ENCODE data around the gene LRP2BP. TPM values are rescaled to one million over a fixed set of nuclear protein-coding genes. Genes with fewer than 3 reads are reported as not detected.

LRP2BP gene
- polyA plus RNA-seq, 1 donor (not counting 4 experiments of a cell fraction or from before 2014, with no cell fraction given), result 0.22 TPM

- peaks cover 11% of the 10 kb centered on the region for H3K4me1 ChIP-seq (ENCODE audit: control insufficient read depth, extremely low read depth, insufficient read depth, low read length)
- no peak overlapping the region for H2AFZ ChIP-seq (ENCODE audit: control insufficient read depth, low read length)
- no peak overlapping the region for H3K9ac ChIP-seq (ENCODE audit: control insufficient read depth, extremely low read depth, insufficient read depth, low read length)
- FAIRE-seq, result no peak
- no peak overlapping the region for H3K4me2 ChIP-seq (ENCODE audit: control insufficient read depth, extremely low read depth, insufficient read depth, low read depth, low read length)
- no peaks in the 10 kb centered on the region for H4K20me1 ChIP-seq (ENCODE audit: control insufficient read depth, extremely low read depth, insufficient read depth, low read length)
- no peak overlapping the region for H3K4me3 ChIP-seq (ENCODE audit: control insufficient read depth in 2 of 3, extremely low read depth in 1 of 3, insufficient read depth in 2 of 3, low read depth in 1 of 3, low read length in 3 of 3)
- H3K9me3 ChIP-seq (ENCODE audit: control insufficient read depth, low read depth, low read length), result no peaks in the 10 kb centered on the region
- no peaks in the 10 kb centered on the region for H3K79me2 ChIP-seq (ENCODE audit: control insufficient read depth, insufficient read depth, low read length)
- dilution Hi-C loops (cut with MboI; ENCODE audit: extremely low pct_ligation_motif_present, low sequenced_read_pairs), result no loop called here
- no peak for DNase-seq (ENCODE audit: low read depth, low spot score)
- H3K36me3 ChIP-seq (ENCODE audit: control insufficient read depth in 2 of 2, extremely low read depth in 1 of 2, insufficient read depth in 2 of 2, low read length in 2 of 2), result no peaks in the 10 kb centered on the region
- no peaks in the 10 kb centered on the region for H3K9me1 ChIP-seq (ENCODE audit: control insufficient read depth, extremely low read depth, insufficient read depth, low read length)
- no peak overlapping the region for H3K27ac ChIP-seq (ENCODE audit: control insufficient read depth, insufficient read depth, low read length)
- H3K27me3 ChIP-seq (ENCODE audit: control insufficient read depth, extremely low read depth, insufficient read depth, low read length), result no peaks in the 10 kb centered on the region
- TF ChIP-seq EZH2 (IDR thresholded peaks at IDR 0.05; ENCODE audit: low read length), result no peak
- TF ChIP-seq CTCF (optimal IDR thresholded peaks at IDR 0.05 in 1 of 3, IDR thresholded peaks at IDR 0.05 in 1 of 3, conservative IDR thresholded peaks at IDR 0.05 in 1 of 3; ENCODE audit: extremely low read depth in 1 of 3, insufficient read depth in 2 of 3, low read length in 3 of 3), result no peak
Measured at GRCh38 chr4:185384061-185384460, 11.7 kb downstream of the LRP2BP start.

GRCh38 chr4:185383451-185383850, 12.3 kb downstream of the LRP2BP start:
- peak; percentile 55 for FAIRE-seq
- H3K79me2 ChIP-seq (ENCODE audit: control insufficient read depth, insufficient read depth, low read length), result no peaks in the 10 kb centered on the region
- dilution Hi-C loops (cut with MboI; ENCODE audit: extremely low pct_ligation_motif_present, low sequenced_read_pairs), result no loop called here
- H3K4me2 ChIP-seq (ENCODE audit: control insufficient read depth, extremely low read depth, insufficient read depth, low read depth, low read length), result peak overlapping the region; percentile 13
- no peak overlapping the region for H2AFZ ChIP-seq (ENCODE audit: control insufficient read depth, low read length)
- H3K27ac ChIP-seq (ENCODE audit: control insufficient read depth, insufficient read depth, low read length), result no peak overlapping the region
- TF ChIP-seq CTCF (optimal IDR thresholded peaks at IDR 0.05 in 1 of 3, IDR thresholded peaks at IDR 0.05 in 1 of 3, conservative IDR thresholded peaks at IDR 0.05 in 1 of 3; ENCODE audit: extremely low read depth in 1 of 3, insufficient read depth in 2 of 3, low read length in 3 of 3) (no peak), EZH2 (IDR thresholded peaks at IDR 0.05; ENCODE audit: low read length) (no peak)
- no peaks in the 10 kb centered on the region for H3K9me3 ChIP-seq (ENCODE audit: control insufficient read depth, low read depth, low read length)
- no peak for DNase-seq (ENCODE audit: low read depth, low spot score)
- H4K20me1 ChIP-seq (ENCODE audit: control insufficient read depth, extremely low read depth, insufficient read depth, low read length), result no peaks in the 10 kb centered on the region
- H3K27me3 ChIP-seq (ENCODE audit: control insufficient read depth, extremely low read depth, insufficient read depth, low read length), result no peaks in the 10 kb centered on the region
- no peak overlapping the region for H3K9ac ChIP-seq (ENCODE audit: control insufficient read depth, extremely low read depth, insufficient read depth, low read length)
- no peak overlapping the region for H3K4me3 ChIP-seq (ENCODE audit: control insufficient read depth in 2 of 3, extremely low read depth in 1 of 3, insufficient read depth in 2 of 3, low read depth in 1 of 3, low read length in 3 of 3)
- peaks cover 11% of the 10 kb centered on the region for H3K4me1 ChIP-seq (ENCODE audit: control insufficient read depth, extremely low read depth, insufficient read depth, low read length)
- no peaks in the 10 kb centered on the region for H3K9me1 ChIP-seq (ENCODE audit: control insufficient read depth, extremely low read depth, insufficient read depth, low read length)
- H3K36me3 ChIP-seq (ENCODE audit: control insufficient read depth in 2 of 2, extremely low read depth in 1 of 2, insufficient read depth in 2 of 2, low read length in 2 of 2), result peaks cover 0 to under 1% of the 10 kb centered on the region in 2 experiments

All from keratinocyte (primary cell).